Kidney epithelial cell (primary cell): ENCODE results near the gene DNAAF3. TPM values are rescaled to one million over a fixed set of nuclear protein-coding genes. Genes with fewer than 3 reads are reported as not detected.

Source experiments
- DNase-seq: peaks from one replicate; pipeline ENCODE4 v3.0.0-alpha.2; 2010; ENCODE audit warnings: low read depth
- H3K27me3 ChIP-seq: 2 replicates; pipeline ENCODE4 v1.6.0; 2011; ENCODE audit warnings: low read length; ENCODE audit not compliant: control insufficient read depth, insufficient read depth
- H3K36me3 ChIP-seq: 2 replicates; pipeline ENCODE4 v1.5.1; 2011; ENCODE audit warnings: low read length; ENCODE audit not compliant: control insufficient read depth, insufficient read depth
- H3K4me3 ChIP-seq: 2 replicates; pipeline ENCODE4 v1.5.1; 2011; ENCODE audit warnings: low read depth, mild to moderate bottlenecking, control low read depth, low read length
- CTCF ChIP-seq: IDR thresholded peaks from 2 replicates; pipeline ENCODE4 v1.5.1; 2011; ENCODE audit warnings: mild to moderate bottlenecking, moderate library complexity, low read length, control low read depth, inconsistent platforms; ENCODE audit not compliant: insufficient read depth, poor library complexity, severe bottlenecking
- total RNA-seq: library from RNA; depleted of rRNA; stranded (reverse); fragments of >200 nt; gene quantifications from 2 replicates; pipeline ENCODE4 v1.2.3, GENCODE V29; 2015

DNAAF3 gene
- total RNA-seq = 0.21 and 1.3 TPM in 2 replicates

GRCh38 chr19:55166530-55167268 is at the start of gene DNAAF3:
TSS of gene DNAAF3 (minus strand) at chr19:55166613. CDS start at chr19:55166413, 200 bp downstream.
- DNase-seq = peak; percentile 91
- H3K27me3 ChIP-seq = peaks cover 10% of the 10 kb centered on the region
- no peaks in the 10 kb centered on the region for H3K36me3 ChIP-seq
- peak within 1 kb of the TSS; percentile 73 for H3K4me3 ChIP-seq
- TF ChIP-seq CTCF = no peak

DNA sequence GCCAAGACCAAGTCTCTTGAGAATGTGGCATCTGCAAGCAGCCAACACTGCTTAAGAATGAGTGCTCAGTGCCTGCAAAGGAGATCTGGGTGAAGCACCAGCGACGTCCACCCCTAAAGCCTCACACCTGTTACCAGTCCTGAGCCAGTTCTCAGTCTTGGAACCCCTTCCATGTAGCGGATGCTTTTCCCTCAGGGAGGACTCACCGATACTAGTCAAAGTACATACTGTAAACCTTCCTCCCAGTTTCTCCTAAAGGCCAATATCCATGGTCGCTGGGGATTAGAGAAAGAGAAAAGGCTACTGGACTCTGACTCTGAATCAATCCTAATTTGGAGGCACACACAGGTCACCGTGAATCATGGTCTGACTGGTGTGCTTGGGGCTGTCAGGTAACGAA is 47.1 kb upstream of the DNAAF3 start:
- no peak for TF ChIP-seq CTCF
- Histone ChIP-seq H3K4me3 (no peak overlapping the region), H3K27me3 (no peaks in the 10 kb centered on the region), H3K36me3 (no peaks in the 10 kb centered on the region)
- DNase-seq = no peak

DNA sequence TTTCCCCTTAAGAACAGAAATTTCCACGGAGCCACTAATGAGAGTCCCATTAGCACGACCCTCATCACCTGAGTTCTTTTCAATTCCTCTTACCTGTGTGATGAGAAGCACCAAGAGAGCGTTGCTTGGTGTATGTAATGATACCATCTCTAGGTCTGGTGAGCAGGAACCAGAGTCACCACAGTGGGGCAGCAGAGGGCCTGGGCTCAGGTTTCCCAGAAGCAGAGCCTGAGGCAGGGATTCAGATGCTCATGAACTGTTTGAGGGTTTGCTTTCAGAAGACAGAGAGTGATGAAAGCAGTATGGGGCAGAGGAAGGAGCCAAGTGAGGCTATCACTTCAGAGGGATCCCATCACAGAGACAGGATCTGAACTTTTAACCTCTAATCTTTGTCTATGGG is 46.0 kb upstream of the DNAAF3 start:
- H3K36me3 ChIP-seq = no peaks in the 10 kb centered on the region
- H3K4me3 ChIP-seq = no peak overlapping the region
- DNase-seq = no peak
- H3K27me3 ChIP-seq = no peaks in the 10 kb centered on the region
- no peak for TF ChIP-seq CTCF

DNA sequence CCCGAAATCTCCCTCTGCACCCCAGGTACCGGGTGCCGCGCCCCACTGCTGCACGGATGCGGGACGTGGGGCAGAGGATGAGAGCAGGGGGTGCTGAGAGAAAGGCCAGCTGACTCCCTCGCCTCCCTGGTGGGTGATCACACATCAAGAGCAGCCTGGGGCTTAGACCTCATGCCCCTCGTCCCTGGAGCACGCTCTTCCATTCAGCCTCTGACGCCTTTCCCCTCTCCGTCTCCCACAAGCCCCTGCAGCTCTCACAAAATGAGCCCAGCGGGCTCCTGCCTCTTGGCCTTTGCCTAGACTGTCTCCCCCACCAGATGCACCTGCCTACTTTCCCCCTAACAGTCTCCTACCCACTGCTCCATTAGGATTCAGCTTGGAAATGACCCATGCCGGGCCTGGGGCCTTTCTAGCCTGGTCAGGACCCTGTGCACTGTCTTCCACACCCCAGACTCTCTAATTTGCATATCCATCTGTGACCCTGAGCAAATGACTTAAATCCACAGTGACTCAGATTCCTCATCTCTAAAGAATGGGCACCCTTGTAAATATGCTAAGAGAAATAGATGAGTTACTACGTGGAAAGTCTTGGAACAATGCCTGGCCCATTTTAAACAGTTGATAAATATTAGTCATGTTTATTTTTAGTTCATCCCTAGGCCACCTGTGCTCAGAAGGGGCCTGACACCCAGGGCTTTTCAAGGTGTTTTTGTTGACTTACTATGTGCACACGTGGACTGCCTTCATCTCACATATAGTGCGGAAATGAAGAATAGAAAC is 43.5 kb upstream of the DNAAF3 start:
- H3K27me3 ChIP-seq = no peaks in the 10 kb centered on the region
- DNase-seq = peak; percentile 92
- no peaks in the 10 kb centered on the region for H3K36me3 ChIP-seq
- no peak for TF ChIP-seq CTCF
- no peak overlapping the region for H3K4me3 ChIP-seq

DNA sequence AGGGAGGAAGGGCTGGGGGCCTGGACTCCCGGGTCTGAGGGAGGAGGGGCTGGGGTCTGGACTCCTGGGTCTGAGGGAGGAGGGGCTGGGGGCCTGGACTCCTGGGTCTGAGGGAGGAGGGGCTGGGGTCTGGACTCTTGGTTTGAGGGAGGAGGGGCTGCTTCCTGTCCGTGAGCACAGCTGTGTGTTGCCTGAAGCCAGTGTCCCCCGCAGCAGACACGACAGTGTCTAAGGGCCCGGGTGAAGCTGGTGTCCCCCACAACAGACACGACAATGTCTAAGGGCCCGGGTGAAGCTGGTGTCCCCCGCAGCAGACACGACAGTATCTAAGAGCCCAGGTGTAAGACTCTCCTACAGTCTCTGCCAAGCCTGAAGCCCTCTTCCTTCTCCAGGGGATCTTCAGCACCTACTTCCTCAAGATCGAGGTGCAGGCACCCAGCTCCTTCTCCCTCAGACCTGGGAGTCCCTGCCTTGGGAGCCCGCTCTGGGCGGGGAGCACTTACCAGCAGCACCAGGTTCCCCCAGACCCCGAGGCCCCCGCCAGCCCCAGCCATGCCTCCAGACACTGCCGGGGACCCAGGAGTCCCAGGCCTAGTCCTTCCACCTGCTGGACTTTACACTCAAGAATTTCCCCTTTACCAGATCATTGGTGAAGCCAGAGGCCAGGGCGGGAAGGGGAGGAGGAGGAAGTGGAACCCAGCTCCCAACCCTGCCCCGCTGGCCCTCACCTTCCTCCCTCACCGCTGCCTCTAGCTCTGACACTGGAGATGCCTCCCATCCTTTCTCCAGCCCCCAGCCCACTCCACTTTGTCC is 42.7 kb upstream of the DNAAF3 start, which contains the start of gene PTPRH:
Gene PTPRH (minus strand): TSS at position 622 of the 813 bp plus-strand sequence. CDS start 68 bp downstream, at position 554.
- no peak for TF ChIP-seq CTCF
- Histone ChIP-seq H3K4me3 (no peak within 1 kb of the TSS), H3K36me3 (no peaks in the 10 kb centered on the region), H3K27me3 (no peaks in the 10 kb centered on the region)
- DNase-seq = no peak
